H9 (cell line): ENCODE measurements around the gene PAX3. TPM values are rescaled to one million over a fixed set of nuclear protein-coding genes. Genes with fewer than 3 reads are reported as not detected.
A peak's percentile ranks its signal among the peaks of the same experiment; 100 is the strongest.

ENCODE experiments used
- DNase-seq: peaks from one replicate; pipeline ENCODE4 v3.0.0-alpha.2; 2017
- H2AFZ ChIP-seq: one replicate; pipeline ENCODE4 v1.6.1; 2013; ENCODE audit warnings: mild to moderate bottlenecking, low read length, control low read depth, moderate library complexity
- H2AK5ac ChIP-seq: 2 replicates; pipeline ENCODE4 v1.6.1; 2013; ENCODE audit warnings: low read length, control low read depth, mixed read lengths; ENCODE audit not compliant: insufficient read length
- H2BK120ac ChIP-seq: one replicate; pipeline ENCODE4 v1.6.1; 2013; ENCODE audit warnings: low read depth, mild to moderate bottlenecking, low read length, control low read depth, inconsistent platforms; ENCODE audit not compliant: poor library complexity, severe bottlenecking
- H2BK12ac ChIP-seq: 2 replicates; pipeline ENCODE4 v1.6.1; 2013; ENCODE audit warnings: low read length, control low read depth, mixed read lengths, low read depth; ENCODE audit not compliant: insufficient read length
- H2BK15ac ChIP-seq: 2 replicates; pipeline ENCODE4 v1.6.1; 2013; ENCODE audit warnings: low read depth, low read length, control low read depth
- H2BK20ac ChIP-seq: one replicate; pipeline ENCODE4 v1.6.1; 2013; ENCODE audit warnings: low read depth, mild to moderate bottlenecking, low read length, control low read depth, inconsistent platforms; ENCODE audit not compliant: poor library complexity, severe bottlenecking
- H2BK5ac ChIP-seq: 2 replicates; pipeline ENCODE4 v1.6.1; 2013; ENCODE audit warnings: low read length, control low read depth, mixed read lengths; ENCODE audit not compliant: insufficient read length
- H3K14ac ChIP-seq: 2 replicates; pipeline ENCODE4 v1.6.1; 2013; ENCODE audit warnings: low read length, control low read depth; ENCODE audit not compliant: insufficient read depth
- H3K18ac ChIP-seq: 2 replicates; pipeline ENCODE4 v1.6.1; 2013; ENCODE audit warnings: low read depth, mild to moderate bottlenecking, mixed read lengths, low read length, control low read depth; ENCODE audit not compliant: insufficient read length
- H3K23ac ChIP-seq: 2 replicates; pipeline ENCODE4 v1.6.1; 2013; ENCODE audit warnings: low read length, control low read depth, mixed read lengths, low read depth; ENCODE audit not compliant: insufficient read length
- H3K23me2 ChIP-seq: 2 replicates; pipeline ENCODE4 v1.6.1; 2013; ENCODE audit warnings: low read depth, mild to moderate bottlenecking, mixed read lengths, low read length, control low read depth; ENCODE audit not compliant: insufficient read length, poor library complexity, severe bottlenecking
- H3K27ac ChIP-seq: 2 replicates; pipeline ENCODE4 v1.5.1; 2013; ENCODE audit warnings: low read length, control low read depth, mixed read lengths, low read depth; ENCODE audit not compliant: insufficient read length
- H3K27me3 ChIP-seq: 2 replicates; pipeline ENCODE4 v1.6.1; 2013; ENCODE audit warnings: low read length, control low read depth, inconsistent platforms; ENCODE audit not compliant: insufficient read depth
- H3K4ac ChIP-seq: 2 replicates; pipeline ENCODE4 v1.6.1; 2013; ENCODE audit warnings: low read depth, mild to moderate bottlenecking, control low read depth, inconsistent platforms, low read length, moderate library complexity
- H3K4me1 ChIP-seq: 2 replicates; pipeline ENCODE4 v1.6.1; 2013; ENCODE audit warnings: low read length, control low read depth, inconsistent platforms; ENCODE audit not compliant: insufficient read depth
- H3K4me2 ChIP-seq: 2 replicates; pipeline ENCODE4 v1.6.1; 2013; ENCODE audit warnings: low read length, control low read depth, mixed read lengths; ENCODE audit not compliant: insufficient read length, insufficient read depth
- H3K56ac ChIP-seq: 2 replicates; pipeline ENCODE4 v1.6.1; 2013; ENCODE audit warnings: low read depth, mild to moderate bottlenecking, mixed read lengths, low read length, control low read depth; ENCODE audit not compliant: insufficient read length
- H3K79me1 ChIP-seq: 2 replicates; pipeline ENCODE4 v1.6.1; 2013; ENCODE audit warnings: low read depth, mild to moderate bottlenecking, moderate library complexity, low read length, control low read depth, inconsistent platforms; ENCODE audit not compliant: insufficient read depth, poor library complexity, severe bottlenecking
- H3K79me2 ChIP-seq: 2 replicates; pipeline ENCODE4 v1.6.1; 2013; ENCODE audit warnings: low read length, control low read depth, inconsistent platforms; ENCODE audit not compliant: insufficient read depth
- H3K9ac ChIP-seq: 2 replicates; pipeline ENCODE4 v1.6.1; 2013; ENCODE audit warnings: low read length, control low read depth, mixed read lengths; ENCODE audit not compliant: insufficient read length; ENCODE audit errors: extremely low read depth
- H3K9me3 ChIP-seq: one replicate; pipeline ENCODE4 v1.6.1; 2013; ENCODE audit warnings: low read depth, low read length, inconsistent platforms; ENCODE audit not compliant: control insufficient read depth
- H3T11ph ChIP-seq: one replicate; pipeline ENCODE4 v1.6.1; 2013; ENCODE audit warnings: mild to moderate bottlenecking, low read length, control low read depth, inconsistent platforms
- H4K20me1 ChIP-seq: one replicate; pipeline ENCODE4 v1.6.1; 2013; ENCODE audit not compliant: control insufficient read depth, insufficient read length, insufficient read depth
- H4K5ac ChIP-seq: 2 replicates; pipeline ENCODE4 v1.6.1; 2013; ENCODE audit warnings: low read depth, mild to moderate bottlenecking, mixed read lengths, low read length, control low read depth; ENCODE audit not compliant: insufficient read length
- H4K8ac ChIP-seq: replicated peaks from 2 replicates; pipeline ENCODE4 v1.6.1; 2013; ENCODE audit warnings: low read length, control low read depth, mixed read lengths, low read depth; ENCODE audit not compliant: insufficient read length
- H4K91ac ChIP-seq: 2 replicates; pipeline ENCODE4 v1.6.1; 2013; ENCODE audit warnings: low read depth, mild to moderate bottlenecking, moderate library complexity, mixed read lengths, low read length, control low read depth; ENCODE audit not compliant: insufficient read length
- H3K27ac Mint-ChIP-seq, 3 experiments: 2 replicates in 2 of 3; 3 replicates in 1 of 3; pipeline ENCODE4 v1.8.0; 2020 to 2021; ENCODE audit warnings: mixed read lengths in 3 of 3, mild to moderate bottlenecking in 1 of 3, moderate library complexity in 1 of 3
- H3K27me3 Mint-ChIP-seq: 2 replicates; pipeline ENCODE4 v1.8.0; 2021; ENCODE audit warnings: low read depth, mild to moderate bottlenecking, moderate library complexity, mixed read lengths
- H3K36me3 Mint-ChIP-seq, 3 experiments: 2 replicates in 2 of 3; 3 replicates in 1 of 3; pipeline ENCODE4 v1.8.0; 2020 to 2021; ENCODE audit warnings: low read depth in 3 of 3, mixed read lengths in 3 of 3; ENCODE audit not compliant: insufficient read depth in 1 of 3
- H3K4me1 Mint-ChIP-seq, 2 experiments: 2 replicates each; pipeline ENCODE4 v1.8.0; 2020; ENCODE audit warnings: mixed read lengths in 2 of 2
- H3K4me3 Mint-ChIP-seq, 2 experiments: 2 replicates in 1 of 2; 3 replicates in 1 of 2; pipeline ENCODE4 v1.8.0; 2020 to 2021; ENCODE audit warnings: mild to moderate bottlenecking in 2 of 2, mixed read lengths in 2 of 2, moderate library complexity in 1 of 2
- H3K9me3 Mint-ChIP-seq, 2 experiments: 2 replicates in 1 of 2; 3 replicates in 1 of 2; pipeline ENCODE4 v1.8.0; 2020; ENCODE audit warnings: mild to moderate bottlenecking in 2 of 2, mixed read lengths in 2 of 2, moderate library complexity in 1 of 2
- WGBS: extraction: QIAGEN DNeasy Blood & Tissue Kit; methylation state at CpG from one replicate; pipeline ENCODE4 v1.1.7; 2013; ENCODE audit warnings: missing lambda C conversion rate, low lambda C conversion rate, mixed read lengths; ENCODE audit not compliant: insufficient read length; ENCODE audit errors: extremely low coverage; 5-methylcytosine and 5-hydroxymethylcytosine counted together
- total RNA-seq: library from RNA; stranded (reverse); gene quantifications from 2 replicates; pipeline ENCODE4 v1.2.1, GENCODE V29; 2021
- TF ChIP-seq, protein P1 (sequence below): fragments of 200-600 bp; sonication (generic); conservative IDR thresholded peaks from 3 replicates; pipeline ENCODE4 v1.8.0; 2021; ENCODE audit warnings: antibody characterized with exemption, mild to moderate bottlenecking

PAX3 gene
- total RNA-seq, 1 experiment from 2014 or later = not detected

DNA sequence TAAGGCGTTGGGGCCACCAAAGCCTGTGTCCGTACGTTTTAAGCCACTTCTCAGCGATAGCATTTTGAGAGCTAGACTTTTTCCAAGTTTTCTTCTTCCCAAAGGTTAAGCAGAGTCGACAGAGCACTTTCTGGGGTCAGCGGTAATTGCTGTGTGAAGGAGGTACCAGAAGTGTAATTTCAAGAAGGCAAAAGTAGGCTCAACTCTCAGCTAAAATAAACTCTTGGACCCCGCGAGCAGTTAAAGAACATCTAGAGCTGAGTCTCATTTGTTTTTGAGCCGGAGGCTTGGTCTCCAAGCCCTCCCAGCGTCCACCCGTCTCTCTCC is 1.9 kb upstream of the PAX3 start:
- Histone ChIP-seq H2BK15ac (no peak overlapping the region), H4K8ac (no peak overlapping the region), H3K4me1 (peaks cover 1% of the 10 kb centered on the region; the same call in 1 of the 2 replicates), H3K4ac (no peak overlapping the region), H2BK5ac (no peak overlapping the region), H3K18ac (no peak overlapping the region), H3K23ac (no peak overlapping the region), H3K27ac (no peak overlapping the region), H4K91ac (no peak overlapping the region), H2BK20ac (no peak overlapping the region), H3K14ac (no peak overlapping the region), H3K56ac (no peak overlapping the region), H2BK12ac (no peak overlapping the region), H3K4me2 (no peak overlapping the region), H3K9me3 (no peaks in the 10 kb centered on the region), H3K23me2 (peaks cover 10% of the 10 kb centered on the region), H3K27me3 (peaks cover 100% of the 10 kb centered on the region), H2BK120ac (no peak overlapping the region), H4K5ac (no peak overlapping the region), H3K9ac (no peak overlapping the region), H3T11ph (no peak overlapping the region), H2AFZ (no peak overlapping the region), H3K79me2 (no peaks in the 10 kb centered on the region), H3K79me1 (no peaks in the 10 kb centered on the region), H4K20me1 (no peaks in the 10 kb centered on the region), H2AK5ac (no peak overlapping the region)
- Mint-ChIP-seq H3K27me3 (peaks cover 100% of the 10 kb centered on the region), H3K27ac (no peak overlapping the region), H3K4me3 (peak overlapping the region in 1 of 2 experiments; percentile 57; a peak in 2 of 5 replicates), H3K4me1 (peaks cover 27 to 71% of the 10 kb centered on the region in 2 experiments), H3K9me3 (peaks cover 5 to 26% of the 10 kb centered on the region in 2 experiments), H3K36me3 (no peaks in the 10 kb centered on the region)
- DNase-seq = no peak
- TF ChIP-seq, protein P1, sequence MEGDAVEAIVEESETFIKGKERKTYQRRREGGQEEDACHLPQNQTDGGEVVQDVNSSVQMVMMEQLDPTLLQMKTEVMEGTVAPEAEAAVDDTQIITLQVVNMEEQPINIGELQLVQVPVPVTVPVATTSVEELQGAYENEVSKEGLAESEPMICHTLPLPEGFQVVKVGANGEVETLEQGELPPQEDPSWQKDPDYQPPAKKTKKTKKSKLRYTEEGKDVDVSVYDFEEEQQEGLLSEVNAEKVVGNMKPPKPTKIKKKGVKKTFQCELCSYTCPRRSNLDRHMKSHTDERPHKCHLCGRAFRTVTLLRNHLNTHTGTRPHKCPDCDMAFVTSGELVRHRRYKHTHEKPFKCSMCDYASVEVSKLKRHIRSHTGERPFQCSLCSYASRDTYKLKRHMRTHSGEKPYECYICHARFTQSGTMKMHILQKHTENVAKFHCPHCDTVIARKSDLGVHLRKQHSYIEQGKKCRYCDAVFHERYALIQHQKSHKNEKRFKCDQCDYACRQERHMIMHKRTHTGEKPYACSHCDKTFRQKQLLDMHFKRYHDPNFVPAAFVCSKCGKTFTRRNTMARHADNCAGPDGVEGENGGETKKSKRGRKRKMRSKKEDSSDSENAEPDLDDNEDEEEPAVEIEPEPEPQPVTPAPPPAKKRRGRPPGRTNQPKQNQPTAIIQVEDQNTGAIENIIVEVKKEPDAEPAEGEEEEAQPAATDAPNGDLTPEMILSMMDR = no peak
- no CpG with 5 or more reads among the region's 11 CpGs for WGBS
